SH-SY5Y (cell line): ENCODE results near the gene GPAM.

Source experiments
- GATA2 ChIP-seq: IDR thresholded peaks from 2 replicates; pipeline ENCODE4 v1.6.1; 2011; ENCODE audit warnings: mild to moderate bottlenecking, low read depth, low read length
- GATA3 ChIP-seq: IDR thresholded peaks from 2 replicates; pipeline ENCODE4 v1.6.1; 2011; ENCODE audit warnings: low read depth, mild to moderate bottlenecking, low read length, moderate library complexity

Gene GPAM

GRCh38 chr10:112202561-112203241 lies 19.1 kb upstream of the GPAM start:
- TF ChIP-seq GATA3 (no peak), GATA2 (no peak)

GRCh38 chr10:112202076-112202475 lies 18.5 kb upstream of the GPAM start:
- no peak for TF ChIP-seq GATA2

GRCh38 chr10:112201334-112201733 lies 17.8 kb upstream of the GPAM start:
- TF ChIP-seq GATA3 (no peak), GATA2 (no peak)

GRCh38 chr10:112195224-112195623 lies 11.7 kb upstream of the GPAM start:
- TF ChIP-seq GATA2 (no peak), GATA3 (no peak)

- no peak for TF ChIP-seq GATA2
- no peak for TF ChIP-seq GATA3
Measured at GRCh38 chr10:112191791-112192190, 8.2 kb upstream of the GPAM start.

- TF ChIP-seq GATA2 (no peak), GATA3 (no peak)
Measured at GRCh38 chr10:112191041-112191590, 7.6 kb upstream of the GPAM start.

- TF ChIP-seq GATA2 (no peak), GATA3 (no peak)
Measured at GRCh38 chr10:112189465-112189864, 5.9 kb upstream of the GPAM start.

- no peak for TF ChIP-seq GATA3
- no peak for TF ChIP-seq GATA2
Measured at GRCh38 chr10:112187527-112187926, 4.0 kb upstream of the GPAM start.

GRCh38 chr10:112185959-112186358 lies 2.4 kb upstream of the GPAM start:
- TF ChIP-seq GATA2 = no peak
- TF ChIP-seq GATA3 = no peak

- TF ChIP-seq GATA3 (no peak), GATA2 (no peak)
Measured at GRCh38 chr10:112184379-112184778, 814 bp upstream of the GPAM start.

- no peak for TF ChIP-seq GATA2
- TF ChIP-seq GATA3 = no peak
Measured at GRCh38 chr10:112184052-112184371, 447 bp upstream of the GPAM start.

- TF ChIP-seq GATA2 (no peak), GATA3 (no peak)
Measured at GRCh38 chr10:112182784-112183328, 709 bp downstream of the GPAM start.

- TF ChIP-seq GATA2 (no peak), GATA3 (no peak)
Measured at GRCh38 chr10:112177247-112177646, 6.3 kb downstream of the GPAM start.

GRCh38 chr10:112176543-112176942 lies 7.0 kb downstream of the GPAM start:
- TF ChIP-seq GATA3 = no peak
- TF ChIP-seq GATA2 = no peak

- no peak for TF ChIP-seq GATA3
- no peak for TF ChIP-seq GATA2
Measured at GRCh38 chr10:112175409-112175808, 8.2 kb downstream of the GPAM start.

- TF ChIP-seq GATA2 = no peak
- no peak for TF ChIP-seq GATA3
Measured at GRCh38 chr10:112173206-112173605, 10.4 kb downstream of the GPAM start.

- TF ChIP-seq GATA2 (no peak), GATA3 (no peak)
Measured at GRCh38 chr10:112168733-112169132, 14.8 kb downstream of the GPAM start.
